Measurements from ENCODE around the gene PCDH9.

GRCh38 chr13:66811455-66811854, 418.7 kb downstream of the PCDH9 start:
- no peak for TF ChIP-seq CTCF (conservative IDR thresholded peaks at IDR 0.05; ENCODE audit: low read depth, low read length)
- TF ChIP-seq EZH2 (IDR thresholded peaks at IDR 0.05; ENCODE audit: borderline replicate concordance, low read depth, low read length, poor library complexity, severe bottlenecking), result no peak

Data from A673 (cell line).